ENCODE results near the gene MAP4K2. TPM values are rescaled to one million over a fixed set of nuclear protein-coding genes. Genes with fewer than 3 reads are reported as not detected.
A peak's percentile ranks its signal among the peaks of the same experiment; 100 is the strongest.

MAP4K2 gene
- total RNA-seq, 4 donors from 2014 or later = 3.3 to 34.7 (median 20.3) TPM

GRCh38 chr11:64841592-64842365 is 38.8 kb upstream of the MAP4K2 start:
- Histone ChIP-seq H3K27me3 (no peaks in the 10 kb centered on the region), H3K4me3 (no peak overlapping the region), H3K36me3 (peaks cover 0 to 27% (median 0%) of the 10 kb centered on the region in 3 donors), H3K27ac (no peak overlapping the region), H3K4me1 (peaks cover 0 to 18% (median 3%) of the 10 kb centered on the region in 4 donors), H3K9me3 (no peaks in the 10 kb centered on the region)
- DNase-seq = no peak
- no peak for TF ChIP-seq POLR2A (IDR thresholded peaks at IDR 0.05)
- TF ChIP-seq, protein P1, sequence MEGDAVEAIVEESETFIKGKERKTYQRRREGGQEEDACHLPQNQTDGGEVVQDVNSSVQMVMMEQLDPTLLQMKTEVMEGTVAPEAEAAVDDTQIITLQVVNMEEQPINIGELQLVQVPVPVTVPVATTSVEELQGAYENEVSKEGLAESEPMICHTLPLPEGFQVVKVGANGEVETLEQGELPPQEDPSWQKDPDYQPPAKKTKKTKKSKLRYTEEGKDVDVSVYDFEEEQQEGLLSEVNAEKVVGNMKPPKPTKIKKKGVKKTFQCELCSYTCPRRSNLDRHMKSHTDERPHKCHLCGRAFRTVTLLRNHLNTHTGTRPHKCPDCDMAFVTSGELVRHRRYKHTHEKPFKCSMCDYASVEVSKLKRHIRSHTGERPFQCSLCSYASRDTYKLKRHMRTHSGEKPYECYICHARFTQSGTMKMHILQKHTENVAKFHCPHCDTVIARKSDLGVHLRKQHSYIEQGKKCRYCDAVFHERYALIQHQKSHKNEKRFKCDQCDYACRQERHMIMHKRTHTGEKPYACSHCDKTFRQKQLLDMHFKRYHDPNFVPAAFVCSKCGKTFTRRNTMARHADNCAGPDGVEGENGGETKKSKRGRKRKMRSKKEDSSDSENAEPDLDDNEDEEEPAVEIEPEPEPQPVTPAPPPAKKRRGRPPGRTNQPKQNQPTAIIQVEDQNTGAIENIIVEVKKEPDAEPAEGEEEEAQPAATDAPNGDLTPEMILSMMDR (IDR thresholded peaks at IDR 0.05) = no peak

GRCh38 chr11:64839887-64840782 is 37.1 kb upstream of the MAP4K2 start:
- peak in 1 of 3 donors; percentile 60 for DNase-seq
- Histone ChIP-seq H3K9me3 (no peaks in the 10 kb centered on the region), H3K4me1 (peaks cover 0 to 17% (median 2%) of the 10 kb centered on the region in 4 donors), H3K27me3 (no peaks in the 10 kb centered on the region), H3K4me3 (no peak overlapping the region), H3K27ac (no peak overlapping the region), H3K36me3 (peaks cover 0 to 40% (median 0%) of the 10 kb centered on the region in 3 donors)
- TF ChIP-seq, protein P1 (IDR thresholded peaks at IDR 0.05) = no peak
- no peak for TF ChIP-seq POLR2A (IDR thresholded peaks at IDR 0.05)

DNA sequence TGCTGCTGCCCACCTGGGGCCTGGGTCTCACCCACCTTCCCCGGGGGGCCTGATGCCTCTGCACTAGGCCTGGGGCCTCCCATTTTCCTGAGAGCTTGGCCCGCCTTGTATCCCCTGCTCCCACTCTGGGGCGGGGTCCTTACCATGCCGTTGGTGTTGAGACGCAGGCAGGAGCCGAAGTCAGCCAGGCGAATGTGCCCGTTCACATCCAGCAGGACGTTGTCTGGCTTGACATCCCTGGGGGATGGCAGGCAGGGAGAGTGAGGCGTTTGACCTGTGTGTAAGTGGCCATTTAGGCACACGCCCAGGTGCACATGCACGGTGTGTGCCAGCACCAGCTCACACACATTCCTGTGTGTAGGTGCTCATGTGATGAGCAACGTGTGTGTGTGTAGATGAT is 36.3 kb upstream of the MAP4K2 start:
- Histone ChIP-seq H3K27ac (no peak overlapping the region), H3K4me3 (no peak overlapping the region), H3K4me1 (peaks cover 0 to 9% (median 1%) of the 10 kb centered on the region in 4 donors), H3K36me3 (peaks cover 0 to 48% (median 0%) of the 10 kb centered on the region in 3 donors), H3K9me3 (no peaks in the 10 kb centered on the region), H3K27me3 (no peaks in the 10 kb centered on the region)
- no peak for DNase-seq
- TF ChIP-seq, protein P1 (IDR thresholded peaks at IDR 0.05) = no peak
- no peak for TF ChIP-seq POLR2A (IDR thresholded peaks at IDR 0.05)

DNA sequence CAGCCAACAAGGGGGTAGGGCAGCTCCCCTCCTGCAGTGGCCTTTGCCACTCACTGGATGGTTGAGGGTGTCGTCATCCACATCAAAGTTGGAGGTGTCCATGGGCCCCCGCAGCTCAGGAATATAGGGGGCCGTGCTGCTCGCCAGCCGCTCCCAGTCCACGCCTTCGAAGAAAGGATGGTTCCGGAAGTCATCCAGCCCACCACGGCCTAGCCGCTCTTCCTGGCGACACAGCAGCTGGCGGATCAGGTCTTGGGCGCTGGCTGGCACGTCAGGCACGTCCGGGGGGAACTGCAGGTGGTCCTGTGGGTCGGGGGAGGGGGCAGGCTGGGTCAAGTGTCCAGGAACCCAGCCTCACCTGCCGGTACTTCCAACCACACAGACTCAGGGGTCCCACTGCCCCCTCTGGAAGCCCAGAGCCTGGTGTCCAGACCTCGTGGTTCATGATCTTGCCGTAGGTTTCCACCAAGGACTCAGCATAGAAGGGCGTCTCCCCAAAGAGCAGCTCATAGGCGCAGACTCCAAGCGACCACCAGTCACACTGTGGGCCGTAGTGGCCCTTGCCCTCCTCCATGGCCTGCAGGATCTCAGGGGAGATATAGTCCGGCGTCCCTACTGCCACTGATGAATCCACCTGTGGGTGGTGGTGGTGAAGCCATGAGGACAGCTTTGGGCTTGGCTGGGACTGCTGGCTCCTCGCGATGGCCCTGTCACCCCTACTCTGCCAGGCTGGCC is 35.8 kb upstream of the MAP4K2 start:
- Histone ChIP-seq H3K27me3 (no peaks in the 10 kb centered on the region), H3K4me1 (peaks cover 0 to 3% (median 1%) of the 10 kb centered on the region in 4 donors), H3K4me3 (no peak overlapping the region), H3K9me3 (no peaks in the 10 kb centered on the region), H3K36me3 (peaks cover 0 to 54% (median 0%) of the 10 kb centered on the region in 3 donors), H3K27ac (no peak overlapping the region)
- no peak for DNase-seq
- TF ChIP-seq POLR2A (IDR thresholded peaks at IDR 0.05) = no peak
- TF ChIP-seq, protein P1 (IDR thresholded peaks at IDR 0.05) = no peak

DNA sequence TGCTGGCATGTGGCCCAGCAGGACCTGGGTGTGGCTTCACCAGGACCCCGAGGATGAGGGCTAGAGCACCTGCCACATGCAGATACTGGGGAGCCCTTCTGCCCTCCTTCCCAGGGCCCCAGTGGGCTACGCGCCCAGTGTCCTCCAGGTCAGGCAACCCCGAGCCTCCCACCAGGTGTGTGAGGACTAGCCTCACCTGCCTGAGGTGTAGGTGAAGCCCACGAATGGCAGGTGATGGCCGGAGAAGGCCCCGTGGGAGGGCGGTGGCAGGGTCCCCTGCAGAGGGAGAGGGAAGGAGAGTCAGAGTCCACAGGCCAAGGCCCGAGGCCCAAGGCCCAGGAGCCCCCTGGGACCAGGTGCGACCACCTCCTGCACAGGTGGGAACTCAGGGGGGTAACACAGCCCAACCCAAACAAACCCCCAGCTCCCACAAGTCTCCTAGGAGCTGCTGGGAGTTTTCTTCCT is 34.9 kb upstream of the MAP4K2 start:
- TF ChIP-seq POLR2A (IDR thresholded peaks at IDR 0.05) = no peak
- TF ChIP-seq, protein P1 (IDR thresholded peaks at IDR 0.05) = no peak
- H3K4me3 ChIP-seq = no peak overlapping the region
- H3K27ac ChIP-seq = no peak overlapping the region
- DNase-seq = no peak
- peaks cover 0 to 63% (median 0%) of the 10 kb centered on the region in 3 donors for H3K36me3 ChIP-seq
- no peaks in the 10 kb centered on the region for H3K27me3 ChIP-seq
- H3K9me3 ChIP-seq = no peaks in the 10 kb centered on the region
- H3K4me1 ChIP-seq = peaks cover 0 to 3% (median 0%) of the 10 kb centered on the region in 4 donors
